T-helper 2 cell (primary cell): ENCODE data around the gene ADAMTSL2.

Experiments used
- DNase-seq, 5 experiments: peaks; one replicate each; pipeline versions ENCODE4 v3.0.0 to v3.0.0-alpha.2; 2012 to 2022
- total RNA-seq, 2 donors: gene quantifications; one replicate each; lab custom pipeline; 2026; lab: John Stamatoyannopoulos, UW

The ADAMTSL2 gene
- 0 to 0.54 reads per million in 2 donors for total RNA-seq

DNA sequence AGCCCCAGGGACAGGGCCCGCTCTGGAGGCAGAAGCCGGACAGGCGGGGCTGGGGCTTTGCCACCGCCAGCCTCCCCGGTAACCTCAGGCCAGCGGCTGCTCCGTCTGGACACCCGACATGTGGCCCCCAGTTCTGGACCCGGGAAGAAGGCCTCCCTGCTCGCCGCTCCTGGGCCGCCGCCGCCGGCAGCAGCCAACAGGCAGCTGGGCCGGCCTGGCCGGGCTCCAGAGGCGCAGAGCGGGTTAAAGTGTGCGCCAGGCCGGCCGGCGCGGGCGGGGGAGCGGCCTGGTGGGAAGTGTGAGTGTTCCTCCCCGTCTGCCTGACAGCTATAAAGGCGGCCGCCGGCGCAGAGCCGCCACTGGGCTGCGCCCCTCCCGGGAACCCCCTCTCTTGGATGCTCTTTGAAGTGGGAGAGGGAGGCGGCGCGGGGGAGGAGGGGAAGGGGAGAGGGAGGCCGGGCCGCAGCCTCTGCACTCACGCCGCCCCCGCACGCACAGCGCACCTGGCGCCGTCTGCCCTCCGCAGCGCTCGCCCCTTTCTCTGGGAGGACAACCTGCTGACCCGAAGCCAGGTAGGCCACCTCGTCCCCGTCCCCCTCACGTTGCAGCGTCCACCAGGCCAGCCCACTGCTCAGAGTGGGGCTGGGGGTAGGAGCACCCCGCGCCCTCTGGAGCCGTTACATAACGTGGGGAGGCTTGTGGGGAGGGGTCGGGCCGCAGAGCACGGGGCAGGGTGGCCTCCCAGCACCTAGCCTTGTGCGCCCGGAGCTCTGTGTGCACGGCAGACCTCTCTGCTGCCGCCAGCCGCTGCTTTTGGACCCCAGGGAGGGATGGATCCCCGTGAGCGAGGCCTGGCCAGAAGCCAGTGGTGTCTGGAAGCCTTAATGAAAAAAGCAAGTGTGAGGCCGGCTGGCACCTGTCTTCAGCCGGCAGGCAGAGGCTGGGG, at the start of gene ADAMTSL2:
TSS of gene ADAMTSL2 (plus strand) at position 359 of the 946 bp plus-strand sequence. CDS start 2,009 bp downstream, outside the sequence.
- DNase-seq: peak in 1 of 5 experiments; percentile 26

- DNase-seq: peak in 1 of 5 experiments; percentile 34
Measured at GRCh38 chr9:133485531-133486260, 48.8 kb upstream of the ADAMTSL2 start.

- no peak for DNase-seq
Measured at GRCh38 chr9:133487331-133487725, 47.2 kb upstream of the ADAMTSL2 start.

DNA sequence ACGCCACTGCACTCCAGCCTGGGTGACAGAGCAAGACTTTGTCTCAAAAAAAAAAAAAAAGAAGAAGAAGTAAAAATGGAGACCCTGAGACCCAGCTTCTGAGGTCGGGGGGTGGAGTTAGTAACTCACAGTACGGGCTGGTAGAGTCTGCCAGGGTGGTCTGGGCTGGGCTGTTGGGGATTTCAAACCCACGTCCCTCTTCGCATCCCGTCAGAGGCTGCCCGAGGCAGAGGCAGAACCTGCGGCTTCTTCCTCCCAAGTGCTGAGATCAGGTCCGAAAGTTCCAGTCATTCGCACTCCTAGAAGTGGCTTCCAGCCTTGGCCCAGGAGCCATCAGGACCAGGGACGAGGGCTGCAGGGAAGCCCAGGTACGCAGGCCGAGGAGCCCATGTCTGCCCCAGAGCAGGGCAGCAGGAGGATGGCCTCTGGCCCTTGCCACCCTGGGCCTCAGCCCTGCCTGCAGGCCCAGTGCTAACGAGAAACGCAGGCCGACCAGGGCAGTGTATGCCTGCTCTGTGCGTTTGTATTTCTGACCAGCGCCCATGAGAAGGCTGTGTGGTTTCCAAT, 45.7 kb upstream of the ADAMTSL2 start:
- DNase-seq: no peak

DNA sequence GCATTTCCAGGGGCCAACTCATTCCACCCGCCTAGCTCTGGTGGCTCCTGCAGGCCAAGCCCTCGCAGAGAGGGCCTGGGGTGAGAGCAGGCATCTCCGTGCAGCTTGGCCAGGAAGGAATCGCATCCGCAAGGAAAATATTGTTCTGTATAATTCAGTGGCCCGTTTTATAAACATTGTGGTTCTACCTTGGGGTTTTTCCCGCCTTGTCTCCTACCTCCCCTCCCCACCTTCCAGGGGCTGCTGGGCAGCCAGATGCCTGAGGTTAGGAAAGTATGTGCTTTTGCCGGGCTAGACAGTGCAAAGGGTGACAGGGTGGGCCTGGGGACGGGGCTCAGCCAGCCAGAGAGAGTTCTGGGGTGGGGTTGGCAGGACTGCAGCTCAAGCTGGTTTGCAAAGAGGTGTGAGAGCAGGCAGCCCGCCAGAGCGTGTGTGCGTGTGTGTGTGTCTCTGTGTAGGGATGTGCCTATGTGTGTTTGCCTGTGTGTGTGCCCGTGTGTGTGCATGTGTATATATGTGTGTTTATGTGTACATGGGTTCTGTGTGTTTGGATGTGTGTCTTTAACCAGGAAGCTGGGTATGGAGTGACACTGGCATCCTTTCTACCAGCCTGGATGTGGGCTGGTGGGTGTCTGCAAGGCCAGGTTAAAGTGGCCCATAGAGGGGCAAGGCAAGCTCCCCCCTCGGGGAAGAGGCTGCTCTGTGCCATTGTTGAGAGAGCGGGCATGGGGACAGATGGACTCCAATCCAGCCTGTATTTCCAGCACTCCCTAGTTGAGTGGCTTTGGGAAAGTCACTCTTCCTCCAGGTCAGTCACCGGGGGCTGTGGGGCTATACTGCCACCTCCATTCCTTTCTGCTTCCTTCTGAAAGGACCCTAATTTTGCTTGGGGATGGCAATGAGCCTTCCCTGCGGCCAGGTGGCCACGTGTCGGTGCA, 45.0 kb upstream of the ADAMTSL2 start:
- DNase-seq: no peak

GRCh38 chr9:133490201-133490681, 44.3 kb upstream of the ADAMTSL2 start:
- no peak for DNase-seq

GRCh38 chr9:133490865-133491655, 43.4 kb upstream of the ADAMTSL2 start:
- no peak for DNase-seq

GRCh38 chr9:133491656-133491925, 42.9 kb upstream of the ADAMTSL2 start:
- no peak for DNase-seq

DNA sequence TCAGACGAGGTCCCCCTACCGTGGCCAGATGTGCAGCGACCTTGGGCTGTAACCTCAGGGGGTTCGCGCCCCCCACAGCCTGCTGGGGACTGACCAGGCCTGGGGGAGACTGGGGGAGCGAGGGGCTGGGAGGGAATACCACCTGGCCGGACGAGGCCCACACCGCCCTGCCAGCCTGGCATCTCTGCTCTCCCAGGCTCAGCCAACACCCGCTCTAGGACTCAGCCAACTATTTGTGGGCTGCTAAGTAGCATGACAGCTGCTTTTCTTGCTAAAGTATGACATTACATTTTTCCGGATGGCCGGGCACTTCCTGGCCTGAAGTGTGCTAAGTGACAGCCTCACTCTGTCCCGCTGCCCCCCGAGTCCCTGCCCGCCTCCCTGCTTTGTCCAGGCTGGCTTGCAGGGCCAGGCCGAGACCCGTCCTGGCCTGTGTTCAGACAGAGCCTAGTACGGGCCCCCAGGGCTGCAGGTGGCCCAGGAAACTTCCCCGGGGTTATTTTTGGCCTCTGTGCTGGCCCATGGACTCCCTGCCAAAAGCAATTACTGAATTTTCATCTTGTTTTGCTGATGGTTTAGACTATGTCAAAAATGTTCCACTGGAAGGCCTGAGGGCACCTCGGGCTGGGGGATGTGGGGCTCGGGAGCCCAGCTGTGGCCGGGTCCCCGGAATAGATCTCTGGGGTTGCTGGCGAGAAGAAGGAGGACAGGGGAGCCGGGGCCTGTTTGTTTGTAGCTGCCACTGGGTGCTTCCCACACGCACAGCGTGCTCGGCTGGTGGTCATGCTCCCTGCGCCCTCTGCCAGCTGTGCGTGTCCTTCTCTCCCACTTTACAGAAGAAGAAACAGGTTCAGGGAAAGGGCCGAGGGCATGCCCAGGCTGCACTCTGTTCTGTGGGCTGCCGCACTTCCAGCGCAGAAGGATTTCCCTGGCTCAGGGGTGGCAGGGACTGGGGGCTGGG, 42.2 kb upstream of the ADAMTSL2 start:
- DNase-seq: no peak

- DNase-seq: no peak
Measured at GRCh38 chr9:133493428-133493827, 41.1 kb upstream of the ADAMTSL2 start.

DNA sequence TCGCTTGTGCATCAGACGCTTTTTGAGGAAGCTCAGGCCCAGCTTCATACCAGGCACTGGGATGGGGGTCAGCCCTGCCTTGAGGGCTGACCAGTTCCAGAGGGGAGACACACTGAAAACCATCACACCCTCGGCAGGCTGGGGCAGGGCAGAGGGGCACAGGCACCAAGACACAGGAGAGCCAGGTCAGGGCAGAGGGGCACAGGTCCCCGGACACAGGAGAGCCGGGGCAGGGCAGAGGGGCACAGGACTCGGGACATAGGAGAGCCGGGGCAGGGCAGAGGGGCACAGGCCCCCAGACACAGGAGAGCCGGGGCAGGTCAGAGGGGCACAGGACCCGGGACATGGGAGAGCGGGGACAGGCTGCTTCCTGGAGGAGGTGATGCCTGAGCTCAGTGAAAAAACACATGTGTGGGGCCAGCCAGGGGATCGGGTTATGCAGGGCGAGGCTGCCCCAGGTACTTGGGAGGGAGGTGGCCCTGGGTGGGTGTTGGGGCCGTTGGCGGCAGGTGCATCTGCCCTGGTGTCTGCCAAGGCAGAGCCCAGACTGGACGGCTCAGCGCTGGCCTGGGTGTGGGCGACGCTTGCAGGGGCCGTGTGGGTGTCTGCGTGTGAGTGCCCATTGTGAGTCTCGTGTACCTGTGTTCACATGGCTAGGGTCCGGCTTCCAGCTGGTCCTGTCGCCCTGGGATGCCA, 40.5 kb upstream of the ADAMTSL2 start:
- DNase-seq: no peak

DNA sequence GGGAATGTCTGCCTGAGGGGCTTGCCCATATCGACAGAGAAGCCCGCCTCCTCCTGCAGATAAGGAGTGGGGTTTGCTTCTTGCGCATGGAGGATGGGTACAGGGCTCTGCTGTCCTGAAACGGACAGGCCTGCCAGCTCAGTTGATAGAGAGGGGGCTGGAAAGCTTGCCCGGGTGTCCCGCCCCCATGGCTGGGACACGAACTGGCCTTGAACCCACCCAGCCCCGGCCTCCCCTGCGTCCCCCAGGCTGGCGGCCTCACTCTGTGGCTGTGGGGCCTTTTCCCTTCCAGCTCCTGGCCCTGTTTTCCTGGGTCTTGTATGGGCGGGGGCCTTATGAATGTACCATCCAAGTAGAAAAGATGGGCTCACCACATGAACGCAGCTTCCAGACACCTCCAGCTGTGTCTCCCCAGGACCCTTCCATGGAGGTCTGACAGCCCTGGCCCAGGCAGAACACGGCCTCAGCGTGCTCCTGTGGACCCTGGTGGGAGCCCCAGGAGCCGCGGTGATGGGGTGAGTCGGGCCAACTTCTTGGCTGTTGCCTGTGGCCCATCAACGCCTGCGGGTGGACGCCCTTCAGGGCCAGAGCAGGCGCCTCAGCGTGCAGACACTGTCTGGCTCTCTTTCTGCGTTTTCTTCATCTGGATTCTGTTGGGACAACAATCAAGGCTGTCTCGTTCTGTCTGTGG, 39.7 kb upstream of the ADAMTSL2 start:
- DNase-seq: no peak

DNA sequence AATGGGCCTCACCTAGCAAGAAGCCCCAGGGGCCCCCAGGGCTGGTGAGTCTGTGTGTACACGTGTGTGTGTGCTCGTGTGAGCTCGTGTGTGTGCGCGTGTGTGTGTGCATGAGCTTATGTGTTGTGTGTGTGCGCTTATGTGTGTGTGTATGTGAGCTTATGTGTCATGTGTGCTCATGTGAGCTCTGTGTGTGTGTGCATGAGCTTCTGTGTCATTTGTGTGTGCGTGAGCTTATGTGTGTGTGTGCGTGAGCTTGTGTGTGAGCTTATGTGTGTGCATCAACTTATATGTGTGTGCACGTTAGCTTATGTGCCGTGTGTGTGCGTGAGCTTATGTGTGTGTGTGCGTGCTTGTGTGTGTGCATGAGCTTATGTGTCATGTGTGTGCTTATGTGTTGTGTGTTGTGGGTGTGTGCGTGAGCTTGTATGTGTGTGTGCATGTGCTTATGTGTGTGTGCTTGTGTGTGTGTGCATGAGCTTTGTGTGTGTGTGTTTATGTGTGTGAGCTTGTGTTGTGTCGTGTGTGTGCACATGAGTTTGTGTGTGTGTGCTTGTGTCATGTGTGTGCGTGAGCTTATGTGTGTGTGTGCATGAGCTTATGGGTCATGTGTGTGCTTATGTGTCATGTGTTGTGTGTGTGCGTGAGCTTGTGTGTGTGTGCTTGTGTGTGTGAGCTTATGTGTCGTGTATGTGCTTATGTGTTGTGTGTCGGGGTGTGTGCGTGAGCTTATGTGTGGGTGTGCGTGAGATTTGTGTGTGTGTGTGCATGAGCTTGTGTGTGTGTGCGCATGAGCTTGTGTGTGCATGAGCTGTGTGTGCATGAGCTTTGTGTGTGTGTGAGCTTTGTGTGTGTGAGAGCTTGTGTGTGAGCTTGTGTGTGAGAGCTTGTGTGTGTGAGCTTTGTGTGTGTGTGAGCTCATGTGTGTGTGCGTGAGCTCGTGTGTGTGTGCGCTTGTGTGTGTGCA, 38.9 kb upstream of the ADAMTSL2 start:
- DNase-seq: no peak

DNA sequence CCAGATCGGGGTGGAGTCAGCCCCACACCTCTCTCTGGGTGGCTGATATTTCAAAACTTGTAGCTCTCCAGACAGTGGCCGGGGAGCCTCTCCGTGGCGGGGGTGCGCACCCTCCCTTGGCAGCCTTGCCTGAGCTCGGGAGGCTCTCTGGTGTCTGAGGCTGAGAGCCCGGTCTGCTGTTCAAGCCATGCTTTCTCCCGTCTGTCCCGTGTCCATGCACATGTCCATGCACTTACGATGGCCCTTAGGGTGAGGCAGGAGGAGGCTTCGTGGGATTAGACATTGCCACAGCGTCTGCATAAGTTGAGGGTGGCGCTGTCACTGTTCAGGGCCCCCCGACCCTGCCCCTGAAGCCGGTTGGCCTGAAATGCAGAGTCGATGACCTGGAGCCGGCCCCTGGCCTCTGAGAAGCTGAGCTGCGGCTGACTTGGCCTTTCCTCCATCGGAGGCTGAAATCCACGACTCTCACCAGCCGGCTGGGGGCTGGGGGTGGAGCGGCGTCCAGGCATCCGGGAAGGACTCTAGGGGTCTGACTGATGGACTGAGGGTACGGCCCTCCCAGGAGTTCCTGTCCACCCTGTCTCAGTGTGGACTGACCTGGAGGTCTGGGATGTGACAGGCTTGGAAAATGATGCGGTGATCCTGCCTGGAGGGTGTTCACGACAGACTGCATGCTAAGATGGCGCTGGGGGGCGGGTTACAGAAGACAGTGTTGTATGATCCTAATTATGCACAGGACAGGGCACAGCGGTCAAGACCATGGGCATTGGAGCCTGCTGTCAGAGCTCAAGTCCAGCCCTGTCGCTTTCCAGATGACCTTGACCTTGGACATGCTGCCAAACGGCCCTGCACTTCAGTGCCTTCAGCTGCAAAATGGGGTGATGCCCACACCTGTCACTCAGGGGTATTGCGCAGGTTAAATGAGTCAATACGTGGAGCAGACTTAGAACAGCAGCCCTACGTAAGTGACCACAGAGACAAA, 37.4 kb upstream of the ADAMTSL2 start:
- DNase-seq: no peak

DNA sequence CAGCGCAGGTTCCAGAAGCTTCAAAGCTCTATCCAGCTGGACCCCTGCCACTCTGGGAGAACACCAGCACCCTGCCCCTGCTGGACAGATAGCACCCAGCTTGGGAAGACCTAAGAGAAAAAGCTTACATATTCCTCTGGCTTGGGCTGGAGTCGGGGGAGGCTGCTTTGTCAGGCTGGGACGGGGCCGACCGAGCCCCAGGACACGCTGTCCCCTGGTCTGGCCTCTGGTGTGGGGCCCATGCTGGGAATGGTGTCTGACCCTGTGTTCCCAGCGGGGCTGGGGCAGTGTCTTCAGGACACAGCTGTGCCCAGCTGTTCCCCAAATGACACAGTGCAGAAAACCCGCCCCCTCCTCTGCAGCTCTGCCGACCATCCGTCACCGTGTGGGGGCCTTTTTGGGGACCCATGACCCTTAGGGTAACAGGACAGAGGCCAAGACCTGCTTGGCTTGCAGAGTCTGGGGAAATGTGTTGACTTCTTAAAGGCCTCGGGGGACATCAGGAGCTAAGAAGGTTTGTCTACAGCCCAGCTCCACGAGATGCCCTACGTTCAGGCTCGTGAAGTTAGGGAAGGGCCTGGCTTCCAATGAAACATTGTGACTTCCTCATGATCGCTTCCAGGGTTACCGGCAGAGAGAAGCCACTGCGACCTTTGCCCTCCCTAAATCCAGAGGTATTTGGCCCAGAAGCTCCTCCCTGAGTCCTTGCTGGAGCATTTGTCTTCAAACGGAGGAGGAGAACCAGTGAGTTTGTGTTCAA, 35.2 kb upstream of the ADAMTSL2 start:
- DNase-seq: no peak

DNA sequence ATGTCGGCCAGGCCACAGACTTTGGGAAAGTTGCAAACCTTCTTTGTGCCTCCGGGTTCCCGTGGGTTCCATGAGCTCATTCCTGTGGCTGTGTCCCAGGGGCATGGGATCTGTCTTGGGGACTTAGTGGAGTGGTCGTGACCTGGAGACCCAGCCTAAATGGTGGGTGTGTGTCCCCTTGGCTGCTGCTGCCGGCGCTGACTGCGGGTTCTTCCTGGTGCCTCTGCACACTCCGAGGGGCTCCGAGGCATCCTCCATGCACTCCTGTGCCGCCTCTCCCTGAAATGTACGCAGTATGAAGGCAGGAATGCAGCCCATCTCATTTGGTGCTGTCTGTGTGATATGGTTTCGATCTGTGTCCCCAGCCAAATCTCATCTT, 34.6 kb upstream of the ADAMTSL2 start:
- DNase-seq: no peak
